GM04504 (cell line): ENCODE results near the gene RUVBL1.
A peak's percentile ranks its signal among the peaks of the same experiment; 100 is the strongest.
"Not testable (repeated sequence)": the region's sequence is repeated elsewhere in the genome, so short reads cannot be mapped to it uniquely, and the experiment has no call there.

Experiments used
- DNase-seq: peaks from one replicate; pipeline ENCODE4 v3.0.0-alpha.2; 2012; ENCODE audit warnings: low read depth

Gene RUVBL1

GRCh38 chr3:128123538-128124368 lies at the start of gene RUVBL1:
Gene RUVBL1 (minus strand): TSS chr3:128123812. CDS start chr3:128123724, 88 bp downstream.
- peak; percentile 94 for DNase-seq

- no peak for DNase-seq
Observed at GRCh38 chr3:128173200-128173599, 49.6 kb upstream of the RUVBL1 start.

GRCh38 chr3:128170866-128171516 lies 47.4 kb upstream of the RUVBL1 start:
- DNase-seq = peak; percentile 75

- DNase-seq = no peak
Observed at GRCh38 chr3:128168836-128169235, 45.2 kb upstream of the RUVBL1 start.

GRCh38 chr3:128167973-128168674 lies 44.5 kb upstream of the RUVBL1 start:
- DNase-seq = no peak

- no peak for DNase-seq
Observed at GRCh38 chr3:128167646-128167972, 44.0 kb upstream of the RUVBL1 start.

DNA sequence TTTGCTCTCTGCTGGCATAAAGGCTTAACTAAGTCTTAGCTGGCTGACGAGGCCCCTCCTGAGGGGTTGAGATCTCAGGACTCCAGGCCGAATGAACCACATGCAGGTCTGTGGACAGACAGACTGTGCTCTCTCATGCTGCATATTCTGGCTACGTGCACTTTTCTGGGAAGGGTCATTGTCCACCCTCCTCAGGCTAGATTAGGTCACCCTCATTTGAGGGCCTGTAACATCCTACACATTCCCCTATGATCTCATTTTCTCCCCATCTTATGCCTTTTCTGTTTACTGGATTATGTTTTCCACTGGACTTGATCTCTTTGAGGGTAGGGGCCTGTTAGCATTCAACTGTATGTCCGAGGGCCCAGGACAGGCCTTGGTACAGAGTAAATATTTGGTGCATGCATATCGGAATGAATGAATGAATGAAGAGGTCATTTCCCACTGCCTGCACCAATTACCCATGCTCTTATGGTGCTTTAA lies 43.4 kb upstream of the RUVBL1 start:
- no peak for DNase-seq

- DNase-seq = no peak
Observed at GRCh38 chr3:128163432-128163831, 39.8 kb upstream of the RUVBL1 start.

DNA sequence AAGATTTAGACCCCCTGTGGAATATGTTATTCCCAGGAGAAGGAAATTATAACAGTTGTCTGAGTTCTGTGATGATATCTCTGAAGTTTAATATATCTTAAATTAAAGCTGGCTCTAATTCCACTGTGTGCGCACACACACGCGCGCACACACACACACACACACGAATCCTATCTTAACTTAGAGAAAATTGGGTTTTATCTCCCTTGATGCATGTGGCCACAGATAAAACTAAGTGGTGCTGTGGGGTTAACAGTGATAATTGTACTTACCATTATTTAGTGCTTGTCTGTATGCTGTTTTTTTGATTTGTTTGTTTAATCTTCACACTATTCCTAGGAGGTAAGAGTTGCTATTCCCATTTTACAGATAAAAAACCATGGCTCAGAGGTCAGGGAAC lies 37.0 kb upstream of the RUVBL1 start:
- DNase-seq = no peak

DNA sequence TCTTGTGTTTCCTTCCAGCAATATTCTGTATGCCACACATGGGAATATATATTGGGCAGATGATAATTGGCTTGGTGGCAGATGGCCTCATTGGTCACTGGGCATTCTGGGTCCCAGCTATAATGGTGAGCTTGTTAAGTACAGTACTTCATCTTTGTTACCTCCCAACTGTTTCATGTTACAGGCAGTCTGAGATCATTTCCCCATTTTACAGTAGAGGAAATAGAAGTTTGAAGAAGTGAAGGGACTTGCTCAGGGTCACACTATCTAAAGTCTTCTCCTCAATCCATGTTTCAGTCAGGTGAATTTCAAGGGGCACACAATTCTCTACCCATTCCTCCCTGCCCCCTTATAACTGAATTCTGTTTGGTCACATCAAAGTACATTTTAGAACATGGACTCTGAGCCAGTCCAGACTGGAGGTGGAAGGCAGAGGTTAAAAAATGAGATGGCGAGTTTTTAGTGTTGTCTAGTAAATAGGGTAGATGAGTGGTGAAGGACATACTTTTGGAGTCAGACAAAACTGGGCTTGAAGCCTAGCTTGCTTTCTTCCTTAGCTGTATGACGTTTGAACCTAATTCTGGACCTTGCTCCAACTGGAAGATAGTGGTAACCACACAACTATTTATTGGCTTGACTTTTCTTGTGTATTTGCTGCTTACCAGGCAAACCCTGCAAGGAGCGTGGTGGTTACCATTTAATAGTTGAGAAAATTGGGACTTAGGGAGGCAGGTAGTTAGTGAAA lies 32.2 kb upstream of the RUVBL1 start:
- DNase-seq = no peak

GRCh38 chr3:128154354-128154753 lies 30.7 kb upstream of the RUVBL1 start:
- DNase-seq = not testable (repeated sequence)

- DNase-seq = peak; percentile 47
Observed at GRCh38 chr3:128153156-128154041, 29.8 kb upstream of the RUVBL1 start, which contains the start of gene EEFSEC. Gene EEFSEC (plus strand): TSS chr3:128153481. CDS start chr3:128153508, 27 bp downstream.

DNA sequence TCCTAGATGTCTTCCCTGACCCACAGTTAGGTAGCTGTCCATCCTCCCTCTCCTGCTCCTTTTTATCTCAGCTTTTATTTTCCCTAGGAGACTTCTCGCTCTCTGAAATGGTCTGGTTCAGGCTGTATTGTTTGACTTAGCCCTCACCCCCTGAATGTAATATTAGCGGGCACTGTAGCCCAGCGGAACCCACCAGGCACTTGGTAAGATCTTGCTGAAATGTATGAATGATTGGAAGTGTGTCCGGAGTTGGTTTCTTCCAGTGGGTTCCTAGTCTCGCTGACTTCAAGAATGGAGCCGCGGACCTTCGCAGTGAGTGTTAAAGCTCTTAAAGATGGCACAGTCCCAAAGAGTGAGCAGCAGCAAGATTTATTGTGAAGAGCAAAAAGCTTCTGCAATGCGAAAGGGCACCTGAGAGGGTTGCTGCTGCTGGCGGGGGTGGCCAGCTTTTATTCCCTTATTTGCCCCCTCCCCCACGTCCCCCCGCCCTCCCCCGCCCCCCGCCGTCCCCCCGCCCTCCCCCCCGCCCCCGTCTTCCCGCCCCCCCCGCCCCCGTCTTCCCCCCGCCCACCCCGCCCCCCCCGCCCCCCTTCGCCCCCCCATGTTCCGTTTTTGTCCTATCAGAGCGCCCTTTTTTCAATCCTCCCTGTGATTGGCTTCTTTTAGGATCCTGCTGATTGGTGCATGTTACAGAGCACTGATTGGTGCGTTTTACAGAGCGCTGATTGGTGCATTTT lies 29.0 kb upstream of the RUVBL1 start:
- no peak for DNase-seq

DNA sequence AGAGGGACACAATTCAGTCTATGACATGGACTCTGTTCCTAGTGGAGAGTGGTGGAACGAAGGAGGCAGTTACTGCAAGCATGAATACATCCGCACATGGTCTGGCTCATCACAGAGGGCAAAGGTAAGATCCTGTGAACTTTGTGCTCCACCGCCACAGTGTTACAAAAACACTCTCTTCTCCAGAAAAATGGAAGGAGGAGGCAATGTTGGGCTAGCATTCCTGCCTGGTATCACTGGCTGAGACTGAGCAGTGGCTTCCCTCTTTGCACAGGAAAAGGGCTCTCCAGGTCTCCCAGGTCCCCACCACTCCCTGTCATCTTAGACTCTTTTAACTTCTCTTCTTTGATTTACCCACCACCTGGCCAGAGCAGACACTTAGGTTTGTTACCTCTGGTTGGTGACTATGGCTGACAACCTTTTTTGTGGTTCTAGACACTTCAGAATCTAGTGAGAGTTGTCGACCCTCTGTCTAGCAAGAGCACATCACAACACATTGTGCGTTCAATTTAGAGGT lies 28.2 kb upstream of the RUVBL1 start:
- no peak for DNase-seq

DNA sequence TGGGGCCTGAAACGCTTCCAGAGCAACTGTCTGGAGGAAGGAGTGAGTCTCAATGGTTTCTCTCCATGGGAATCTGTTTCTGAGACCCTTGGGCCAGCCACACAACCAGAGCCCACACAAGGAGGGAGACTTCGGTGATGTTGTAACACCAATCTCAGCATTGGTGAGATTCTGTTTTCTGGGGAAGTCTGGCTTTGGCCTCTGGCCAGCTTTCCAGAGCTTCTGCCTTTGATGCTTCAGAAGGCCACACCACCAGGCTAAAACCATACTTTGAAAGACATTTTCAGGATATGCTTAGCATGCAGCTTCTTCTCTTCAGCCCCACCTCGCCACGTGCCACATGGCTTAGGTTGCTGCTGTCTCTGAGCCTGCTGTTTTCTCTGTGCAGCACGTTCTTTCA lies 26.0 kb upstream of the RUVBL1 start:
- DNase-seq = no peak

DNA sequence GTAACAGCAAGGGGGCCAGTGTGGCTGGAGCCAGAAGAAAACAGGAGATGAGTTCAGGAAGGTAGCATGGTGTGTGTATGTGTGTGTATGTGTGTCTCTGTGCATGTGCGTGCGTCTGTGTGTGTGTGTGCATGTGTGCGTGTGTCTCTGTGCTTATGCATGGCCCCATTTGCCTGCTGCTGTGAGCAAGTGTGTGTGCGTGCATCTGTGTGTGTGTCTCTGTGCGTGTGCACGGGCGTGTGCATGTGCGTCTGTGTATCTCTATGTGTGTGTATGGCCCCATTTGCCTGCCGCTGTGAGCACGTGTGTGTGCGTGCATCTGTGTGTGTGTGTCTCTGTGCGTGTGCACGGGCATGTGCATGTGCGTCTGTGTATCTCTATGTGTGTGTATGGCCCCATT lies 22.6 kb upstream of the RUVBL1 start:
- no peak for DNase-seq

DNA sequence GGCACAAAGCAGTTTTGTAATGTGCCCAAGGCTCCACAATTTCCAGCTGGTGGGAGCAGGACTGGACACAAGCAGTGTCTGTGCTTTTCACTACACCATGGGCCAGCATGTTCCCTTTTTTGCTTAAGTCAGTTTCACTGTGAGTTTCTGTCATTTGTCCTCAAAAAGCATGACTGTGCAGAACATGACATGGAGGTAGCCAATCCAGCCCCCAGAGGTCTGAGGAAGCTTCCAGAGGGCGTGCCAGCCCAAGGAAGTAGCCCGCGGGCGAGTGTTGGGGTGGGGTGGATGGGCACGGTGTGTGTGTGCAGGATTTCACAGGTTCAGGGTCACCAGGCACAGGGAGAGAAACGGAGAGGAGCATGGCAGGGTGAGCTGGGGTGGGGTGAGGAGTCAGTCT lies 21.7 kb upstream of the RUVBL1 start:
- DNase-seq = no peak

DNA sequence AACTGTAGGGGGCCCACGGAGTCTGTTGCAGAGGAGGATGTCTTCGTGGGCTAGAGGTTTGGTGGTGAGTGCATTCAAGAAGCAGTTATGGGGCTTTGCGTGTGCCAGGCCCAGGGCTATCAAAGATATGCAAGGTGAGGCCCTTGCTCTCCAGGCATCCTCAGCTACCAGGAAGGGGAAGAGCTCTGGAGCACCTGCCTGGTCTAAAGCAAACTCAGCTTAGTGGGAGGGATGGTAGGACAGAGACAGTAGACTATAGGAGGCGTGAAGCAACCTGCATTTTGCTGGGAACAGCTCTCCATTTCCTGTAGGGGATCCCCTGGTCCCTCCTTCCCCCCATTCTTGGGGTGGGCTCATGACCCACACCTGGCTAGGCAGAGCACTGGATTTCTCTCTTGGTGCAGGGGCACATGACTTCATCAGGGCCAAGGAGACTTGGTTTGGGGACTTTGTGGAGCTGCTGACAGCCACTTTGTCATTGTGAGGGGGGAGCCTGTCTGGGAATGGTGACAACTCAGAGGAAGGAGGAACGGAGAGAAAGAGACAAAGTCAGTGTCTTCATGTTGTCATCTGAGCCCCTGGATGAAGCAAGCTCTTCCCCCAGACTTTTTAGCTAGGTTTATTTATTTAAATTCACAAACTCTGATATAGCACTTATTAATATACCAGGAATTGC lies 21.0 kb upstream of the RUVBL1 start:
- DNase-seq = no peak

- no peak for DNase-seq
Observed at GRCh38 chr3:128143496-128143895, 19.9 kb upstream of the RUVBL1 start.
